OCI-LY7 (cell line): ENCODE data around the gene DOCK1.

Source experiments
- EZH2phosphoT487 ChIP-seq: fragments of 200-600 bp; sonication (generic); IDR thresholded peaks from 2 replicates; pipeline ENCODE4 v1.6.1; 2018; ENCODE audit warnings: low read depth, borderline replicate concordance, mild to moderate bottlenecking, mixed run types, antibody characterized with exemption, low read length, moderate library complexity, mixed read lengths
- TF ChIP-seq, protein P1 (sequence below): fragments of 200-600 bp; sonication (generic); conservative IDR thresholded peaks from 2 replicates; pipeline ENCODE4 v1.5.1; 2014; ENCODE audit warnings: mild to moderate bottlenecking, antibody characterized with exemption, low read length, moderate library complexity, mixed read lengths

DNA sequence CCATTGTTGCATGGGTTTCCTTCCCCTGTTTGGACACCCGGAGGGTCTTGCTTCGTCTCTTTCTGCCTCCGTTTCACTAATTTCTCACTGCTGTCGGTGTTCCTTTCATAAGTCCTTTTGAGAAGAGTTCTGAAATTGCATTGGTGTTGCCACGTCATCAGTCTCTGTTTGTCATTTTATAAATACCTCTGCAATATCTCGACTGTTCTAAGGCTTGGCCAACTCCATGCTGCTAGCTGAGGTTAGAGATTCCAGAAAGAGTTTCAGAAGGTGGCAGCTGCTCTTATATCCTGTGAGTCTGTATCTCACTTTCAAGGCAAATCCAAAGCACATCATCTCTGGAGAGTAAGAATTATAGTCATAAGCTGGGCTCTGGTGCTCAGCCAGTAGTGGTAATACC is 439.1 kb downstream of the DOCK1 start:
- TF ChIP-seq, protein P1, sequence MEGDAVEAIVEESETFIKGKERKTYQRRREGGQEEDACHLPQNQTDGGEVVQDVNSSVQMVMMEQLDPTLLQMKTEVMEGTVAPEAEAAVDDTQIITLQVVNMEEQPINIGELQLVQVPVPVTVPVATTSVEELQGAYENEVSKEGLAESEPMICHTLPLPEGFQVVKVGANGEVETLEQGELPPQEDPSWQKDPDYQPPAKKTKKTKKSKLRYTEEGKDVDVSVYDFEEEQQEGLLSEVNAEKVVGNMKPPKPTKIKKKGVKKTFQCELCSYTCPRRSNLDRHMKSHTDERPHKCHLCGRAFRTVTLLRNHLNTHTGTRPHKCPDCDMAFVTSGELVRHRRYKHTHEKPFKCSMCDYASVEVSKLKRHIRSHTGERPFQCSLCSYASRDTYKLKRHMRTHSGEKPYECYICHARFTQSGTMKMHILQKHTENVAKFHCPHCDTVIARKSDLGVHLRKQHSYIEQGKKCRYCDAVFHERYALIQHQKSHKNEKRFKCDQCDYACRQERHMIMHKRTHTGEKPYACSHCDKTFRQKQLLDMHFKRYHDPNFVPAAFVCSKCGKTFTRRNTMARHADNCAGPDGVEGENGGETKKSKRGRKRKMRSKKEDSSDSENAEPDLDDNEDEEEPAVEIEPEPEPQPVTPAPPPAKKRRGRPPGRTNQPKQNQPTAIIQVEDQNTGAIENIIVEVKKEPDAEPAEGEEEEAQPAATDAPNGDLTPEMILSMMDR, result no peak
- no peak for TF ChIP-seq EZH2phosphoT487
